Smooth muscle cell (in vitro differentiated cells): ENCODE data around the gene TIMM21. TPM values are rescaled to one million over a fixed set of nuclear protein-coding genes. Genes with fewer than 3 reads are reported as not detected.

ENCODE experiments used
- DNase-seq: peaks from one replicate; lab custom pipeline; 2025; ENCODE audit not compliant: unreplicated experiment; lab: John Stamatoyannopoulos, UW
- H2AFZ ChIP-seq: fragments of 200-600 bp; sonication (generic); 2 replicates; pipeline ENCODE4 v1.6.0; 2016; ENCODE audit warnings: antibody characterized with exemption, low read depth, mild to moderate bottlenecking
- H3F3A ChIP-seq: fragments of 200-600 bp; sonication (generic); 2 replicates; pipeline ENCODE4 v1.6.0; 2017; ENCODE audit warnings: antibody characterized with exemption, low read depth
- H3K27ac ChIP-seq: fragments of 200-600 bp; sonication (generic); 2 replicates; pipeline ENCODE4 v1.5.1; 2016; ENCODE audit warnings: low read depth, mild to moderate bottlenecking
- H3K27me3 ChIP-seq: fragments of 200-600 bp; sonication (generic); 2 replicates; pipeline ENCODE4 v1.6.1; 2016; ENCODE audit warnings: low read depth, mild to moderate bottlenecking
- H3K36me3 ChIP-seq: fragments of 200-600 bp; sonication (generic); 2 replicates; pipeline ENCODE4 v1.5.1; 2016; ENCODE audit warnings: low read depth
- H3K4me1 ChIP-seq: fragments of 200-600 bp; sonication (generic); 2 replicates; pipeline ENCODE4 v1.5.1; 2016; ENCODE audit warnings: low read depth
- H3K4me2 ChIP-seq: fragments of 200-600 bp; sonication (generic); 2 replicates; pipeline ENCODE4 v1.6.0; 2016; ENCODE audit warnings: mild to moderate bottlenecking
- H3K4me3 ChIP-seq: fragments of 200-600 bp; sonication (generic); 2 replicates; pipeline ENCODE4 v1.5.1; 2016; ENCODE audit warnings: mild to moderate bottlenecking
- H3K79me2 ChIP-seq: fragments of 200-600 bp; sonication (generic); 2 replicates; pipeline ENCODE4 v1.6.0; 2016; ENCODE audit warnings: low read depth, mild to moderate bottlenecking
- H3K9ac ChIP-seq: fragments of 200-600 bp; sonication (generic); 2 replicates; pipeline ENCODE4 v1.6.0; 2016; ENCODE audit warnings: low read depth
- H3K9me3 ChIP-seq: fragments of 200-600 bp; sonication (generic); replicated peaks from 2 replicates; pipeline ENCODE4 v1.5.1; 2016; ENCODE audit warnings: low read depth
- H4K20me1 ChIP-seq: fragments of 200-600 bp; sonication (generic); 2 replicates; pipeline ENCODE4 v1.6.0; 2016; ENCODE audit warnings: low read depth
- CTCF ChIP-seq: fragments of 200-600 bp; sonication (generic); IDR thresholded peaks from 2 replicates; pipeline ENCODE4 v1.5.1; 2017; ENCODE audit warnings: borderline replicate concordance, mild to moderate bottlenecking, antibody characterized with exemption; ENCODE audit not compliant: insufficient read depth, poor library complexity, severe bottlenecking
- WGBS: methylation state at CpG from one replicate; pipeline ENCODE4 v1.1.7; 2016; ENCODE audit warnings: low lambda C conversion rate; 5-methylcytosine and 5-hydroxymethylcytosine counted together
- polyA plus RNA-seq: library from polyadenylated mRNA; unstranded; fragments of >200 nt; fragmentation: Nextera tagmentation; extraction: Ambion mirVana; gene quantifications from 2 replicates; pipeline ENCODE4 v1.2.1, GENCODE V29; 2016
- total RNA-seq: library from RNA; depleted of rRNA; stranded (reverse); fragments of >200 nt; gene quantifications from 2 replicates; pipeline ENCODE4 v1.2.3, GENCODE V29; 2014

The TIMM21 gene
- total and polyA plus RNA-seq, 2 experiments from 2014 or later = 27.6 to 72.6 TPM

GRCh38 chr18:74171910-74172606 lies 23.7 kb downstream of the TIMM21 start:
- no peaks in the 10 kb centered on the region for H3K4me1 ChIP-seq
- no peak overlapping the region for H2AFZ ChIP-seq
- DNase-seq = no peak
- H3K79me2 ChIP-seq = no peaks in the 10 kb centered on the region
- no peak for TF ChIP-seq CTCF
- no peaks in the 10 kb centered on the region for H3F3A ChIP-seq
- no peak overlapping the region for H3K9ac ChIP-seq
- peaks cover 29% of the 10 kb centered on the region for H3K27me3 ChIP-seq
- no peak overlapping the region for H3K4me3 ChIP-seq
- no peak overlapping the region for H3K27ac ChIP-seq
- H3K9me3 ChIP-seq = no peaks in the 10 kb centered on the region
- H4K20me1 ChIP-seq = no peaks in the 10 kb centered on the region
- H3K36me3 ChIP-seq = no peaks in the 10 kb centered on the region
- no peak overlapping the region for H3K4me2 ChIP-seq
- 88% methylated on average over 12 of the region's 12 CpGs for WGBS

DNA sequence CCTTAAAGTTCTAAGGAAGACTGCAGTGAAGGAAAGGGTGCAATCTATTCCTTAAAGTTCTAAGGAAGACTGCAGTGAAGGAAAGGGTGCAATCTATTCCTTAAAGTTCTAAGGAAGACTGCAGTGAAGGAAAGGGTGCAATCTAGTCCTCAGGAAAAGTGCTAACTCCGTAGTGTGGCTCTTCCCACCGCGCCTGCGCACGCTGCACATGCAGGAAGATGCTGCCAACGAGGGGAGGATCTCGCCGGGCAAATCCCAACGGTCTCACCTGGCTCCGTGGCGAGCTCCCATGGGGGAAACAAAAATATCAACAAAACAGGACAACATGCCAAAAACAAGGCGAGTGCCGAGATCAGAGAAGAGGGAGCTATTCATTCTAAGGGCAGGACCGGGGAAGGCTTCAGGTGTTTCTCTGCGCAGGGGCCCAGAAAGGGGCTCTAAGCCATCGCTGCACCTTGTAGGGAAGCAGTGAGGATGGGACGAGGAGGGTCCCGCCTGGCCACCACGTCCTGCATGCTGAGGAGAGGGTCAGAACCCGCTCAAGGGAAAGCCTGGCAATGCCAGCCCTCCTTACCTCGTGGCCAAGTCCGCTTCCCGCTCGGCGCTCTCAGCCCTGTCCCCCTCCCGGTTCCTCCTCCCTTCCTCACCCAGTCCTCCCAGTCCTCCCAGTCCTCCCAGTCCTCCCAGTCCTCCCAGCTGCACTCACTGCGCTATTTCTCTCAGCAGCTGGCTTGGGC lies 24.5 kb downstream of the TIMM21 start:
- no peak for TF ChIP-seq CTCF
- Histone ChIP-seq H3K4me1 (no peaks in the 10 kb centered on the region), H3F3A (no peaks in the 10 kb centered on the region), H3K27me3 (peaks cover 29% of the 10 kb centered on the region), H3K4me3 (no peak overlapping the region), H3K36me3 (no peaks in the 10 kb centered on the region), H3K4me2 (no peak overlapping the region), H3K27ac (no peak overlapping the region), H3K79me2 (no peaks in the 10 kb centered on the region), H3K9me3 (no peaks in the 10 kb centered on the region), H2AFZ (no peak overlapping the region), H4K20me1 (no peaks in the 10 kb centered on the region), H3K9ac (no peak overlapping the region)
- 89% methylated on average over 18 of the region's 27 CpGs for WGBS
- no peak for DNase-seq

DNA sequence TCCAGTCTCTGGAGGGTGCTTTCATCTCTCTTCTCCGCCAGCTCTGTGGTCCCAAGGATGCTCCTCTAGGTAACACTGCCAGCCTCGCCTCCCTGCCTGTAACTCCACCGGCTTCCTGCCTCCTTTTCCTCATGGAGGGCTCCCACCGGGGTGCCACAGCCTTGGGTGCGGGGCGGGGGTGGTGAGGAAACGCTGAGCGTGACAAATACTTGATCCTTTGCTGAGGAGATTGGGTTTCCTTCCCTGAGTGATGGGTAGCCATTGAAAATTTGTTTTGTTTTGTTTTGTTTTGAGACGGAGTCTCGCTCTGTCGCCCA lies 25.1 kb downstream of the TIMM21 start:
- H3K36me3 ChIP-seq = no peaks in the 10 kb centered on the region
- H3K79me2 ChIP-seq = no peaks in the 10 kb centered on the region
- no peaks in the 10 kb centered on the region for H4K20me1 ChIP-seq
- no peak overlapping the region for H3K4me3 ChIP-seq
- H3K9ac ChIP-seq = no peak overlapping the region
- H3F3A ChIP-seq = no peaks in the 10 kb centered on the region
- 90% methylated on average over 11 of the region's 11 CpGs for WGBS
- H3K4me1 ChIP-seq = no peaks in the 10 kb centered on the region
- no peak overlapping the region for H3K4me2 ChIP-seq
- no peak overlapping the region for H2AFZ ChIP-seq
- H3K9me3 ChIP-seq = no peaks in the 10 kb centered on the region
- peaks cover 29% of the 10 kb centered on the region for H3K27me3 ChIP-seq
- no peak for DNase-seq
- no peak overlapping the region for H3K27ac ChIP-seq
- TF ChIP-seq CTCF = no peak
